IPS-18a (cell line): ENCODE data around the gene TCEANC2.
"Not testable (repeated sequence)": the region's sequence is repeated elsewhere in the genome, so short reads cannot be mapped to it uniquely, and the experiment has no call there.

Experiments used
- H3K27ac ChIP-seq: one replicate; pipeline ENCODE4 v1.5.1; 2013; ENCODE audit warnings: low read length
- H3K27me3 ChIP-seq: one replicate; pipeline ENCODE4 v1.6.1; 2013; ENCODE audit warnings: mild to moderate bottlenecking, low read length; ENCODE audit not compliant: control insufficient read depth, insufficient read depth
- H3K36me3 ChIP-seq: one replicate; pipeline ENCODE4 v1.6.1; 2013; ENCODE audit warnings: low read depth, low read length; ENCODE audit not compliant: control insufficient read depth
- H3K4me1 ChIP-seq: one replicate; pipeline ENCODE4 v1.6.1; 2013; ENCODE audit warnings: low read depth, low read length; ENCODE audit not compliant: control insufficient read depth
- H3K4me3 ChIP-seq: one replicate; pipeline ENCODE4 v1.5.1; 2013; ENCODE audit warnings: low read length
- H3K9ac ChIP-seq: one replicate; pipeline ENCODE4 v1.6.1; 2013; ENCODE audit warnings: mild to moderate bottlenecking, low read length, moderate library complexity
- H3K9me3 ChIP-seq: one replicate; pipeline ENCODE4 v1.6.1; 2013; ENCODE audit warnings: low read depth, low read length; ENCODE audit not compliant: control insufficient read depth

Gene TCEANC2

GRCh38 chr1:54052934-54053744 is at the start of gene TCEANC2, which contains the start of gene TMEM59:
TCEANC2 (plus strand) TSS chr1:54053608; CDS start chr1:54054423, 815 bp downstream.
TMEM59 (minus strand) TSS chr1:54053204; CDS start chr1:54053188, 16 bp downstream.
- H3K9ac ChIP-seq = peak within 1 kb of the TSS; percentile 91
- peak within 1 kb of the TSS; percentile 76 for H3K27ac ChIP-seq
- peak within 1 kb of the TSS; percentile 97 for H3K4me3 ChIP-seq
- H3K36me3 ChIP-seq = no peaks in the 10 kb centered on the region
- no peaks in the 10 kb centered on the region for H3K27me3 ChIP-seq
- peaks cover 14% of the 10 kb centered on the region for H3K4me1 ChIP-seq
- H3K9me3 ChIP-seq = no peaks in the 10 kb centered on the region

GRCh38 chr1:54003750-54004480 is 49.5 kb upstream of the TCEANC2 start:
- not testable (repeated sequence) for H3K4me3 ChIP-seq, H3K9me3 ChIP-seq, H3K9ac ChIP-seq, H3K36me3 ChIP-seq, H3K4me1 ChIP-seq, H3K27ac ChIP-seq, H3K27me3 ChIP-seq

- H3K27ac ChIP-seq = no peak overlapping the region
- no peaks in the 10 kb centered on the region for H3K9me3 ChIP-seq
- H3K27me3 ChIP-seq = no peaks in the 10 kb centered on the region
- no peak overlapping the region for H3K4me3 ChIP-seq
- no peaks in the 10 kb centered on the region for H3K4me1 ChIP-seq
- no peak overlapping the region for H3K9ac ChIP-seq
- H3K36me3 ChIP-seq = no peaks in the 10 kb centered on the region
Observed at GRCh38 chr1:54004481-54005049, 48.8 kb upstream of the TCEANC2 start.

GRCh38 chr1:54006508-54006907 is 46.9 kb upstream of the TCEANC2 start:
- H3K4me3 ChIP-seq = no peak overlapping the region
- H3K36me3 ChIP-seq = no peaks in the 10 kb centered on the region
- no peak overlapping the region for H3K9ac ChIP-seq
- no peaks in the 10 kb centered on the region for H3K27me3 ChIP-seq
- no peaks in the 10 kb centered on the region for H3K9me3 ChIP-seq
- H3K27ac ChIP-seq = no peak overlapping the region
- no peaks in the 10 kb centered on the region for H3K4me1 ChIP-seq

- no peak overlapping the region for H3K4me3 ChIP-seq
Observed at GRCh38 chr1:54007613-54008012, 45.8 kb upstream of the TCEANC2 start.

GRCh38 chr1:54008876-54009275 is 44.5 kb upstream of the TCEANC2 start:
- H3K9me3 ChIP-seq = no peaks in the 10 kb centered on the region
- no peaks in the 10 kb centered on the region for H3K27me3 ChIP-seq
- no peaks in the 10 kb centered on the region for H3K4me1 ChIP-seq
- no peak overlapping the region for H3K4me3 ChIP-seq
- no peak overlapping the region for H3K27ac ChIP-seq
- H3K36me3 ChIP-seq = no peaks in the 10 kb centered on the region
- H3K9ac ChIP-seq = no peak overlapping the region

More at GRCh38 chr1:54007613-54008012, 45.8 kb upstream of the TCEANC2 start:
- Histone ChIP-seq H3K9ac (no peak overlapping the region), H3K9me3 (no peaks in the 10 kb centered on the region), H3K27ac (no peak overlapping the region), H3K27me3 (no peaks in the 10 kb centered on the region), H3K36me3 (no peaks in the 10 kb centered on the region), H3K4me1 (no peaks in the 10 kb centered on the region)

GRCh38 chr1:54009406-54009805 is 44.0 kb upstream of the TCEANC2 start:
- Histone ChIP-seq H3K36me3 (no peaks in the 10 kb centered on the region), H3K9ac (no peak overlapping the region), H3K9me3 (no peaks in the 10 kb centered on the region), H3K27me3 (no peaks in the 10 kb centered on the region), H3K4me3 (no peak overlapping the region), H3K4me1 (no peaks in the 10 kb centered on the region), H3K27ac (no peak overlapping the region)

- Histone ChIP-seq H3K27me3 (no peaks in the 10 kb centered on the region), H3K36me3 (no peaks in the 10 kb centered on the region), H3K27ac (no peak overlapping the region), H3K9ac (no peak overlapping the region), H3K4me3 (no peak overlapping the region), H3K9me3 (no peaks in the 10 kb centered on the region), H3K4me1 (no peaks in the 10 kb centered on the region)
Observed at GRCh38 chr1:54010415-54011117, 42.8 kb upstream of the TCEANC2 start.

GRCh38 chr1:54011316-54012007 is 41.9 kb upstream of the TCEANC2 start:
- no peaks in the 10 kb centered on the region for H3K9me3 ChIP-seq
- no peaks in the 10 kb centered on the region for H3K4me1 ChIP-seq
- H3K4me3 ChIP-seq = no peak overlapping the region
- H3K9ac ChIP-seq = no peak overlapping the region
- no peaks in the 10 kb centered on the region for H3K36me3 ChIP-seq
- no peaks in the 10 kb centered on the region for H3K27me3 ChIP-seq
- no peak overlapping the region for H3K27ac ChIP-seq

GRCh38 chr1:54012008-54012325 is 41.4 kb upstream of the TCEANC2 start:
- Histone ChIP-seq H3K27ac (no peak overlapping the region), H3K9ac (no peak overlapping the region), H3K4me3 (no peak overlapping the region), H3K4me1 (no peaks in the 10 kb centered on the region), H3K9me3 (no peaks in the 10 kb centered on the region), H3K27me3 (no peaks in the 10 kb centered on the region), H3K36me3 (no peaks in the 10 kb centered on the region)

GRCh38 chr1:54012863-54013262 is 40.5 kb upstream of the TCEANC2 start:
- Histone ChIP-seq H3K4me3 (no peak overlapping the region), H3K9me3 (no peaks in the 10 kb centered on the region), H3K36me3 (no peaks in the 10 kb centered on the region), H3K4me1 (no peaks in the 10 kb centered on the region), H3K9ac (no peak overlapping the region), H3K27ac (no peak overlapping the region), H3K27me3 (no peaks in the 10 kb centered on the region)
